Upper lobe of left lung (tissue), 4 donors: ENCODE measurements around the gene MYOF.

ENCODE experiments used
- POLR2A ChIP-seq, 4 donors: fragments of 450-650 bp; IDR thresholded peaks; one replicate each; pipeline ENCODE4 v1.5.1; 2016 to 2017; ENCODE audit warnings: antibody characterized with exemption in 4 of 4, mild to moderate bottlenecking in 2 of 4
- TF ChIP-seq, protein P1 (sequence below), 6 experiments: fragments of 450-650 bp in 4 of 6; fragments of 200-600 bp in 2 of 6; sonication (generic) in 2 of 6; IDR thresholded peaks; one replicate each; pipeline ENCODE4 v1.5.1; 2016 to 2019; ENCODE audit warnings: antibody characterized with exemption in 6 of 6

DNA sequence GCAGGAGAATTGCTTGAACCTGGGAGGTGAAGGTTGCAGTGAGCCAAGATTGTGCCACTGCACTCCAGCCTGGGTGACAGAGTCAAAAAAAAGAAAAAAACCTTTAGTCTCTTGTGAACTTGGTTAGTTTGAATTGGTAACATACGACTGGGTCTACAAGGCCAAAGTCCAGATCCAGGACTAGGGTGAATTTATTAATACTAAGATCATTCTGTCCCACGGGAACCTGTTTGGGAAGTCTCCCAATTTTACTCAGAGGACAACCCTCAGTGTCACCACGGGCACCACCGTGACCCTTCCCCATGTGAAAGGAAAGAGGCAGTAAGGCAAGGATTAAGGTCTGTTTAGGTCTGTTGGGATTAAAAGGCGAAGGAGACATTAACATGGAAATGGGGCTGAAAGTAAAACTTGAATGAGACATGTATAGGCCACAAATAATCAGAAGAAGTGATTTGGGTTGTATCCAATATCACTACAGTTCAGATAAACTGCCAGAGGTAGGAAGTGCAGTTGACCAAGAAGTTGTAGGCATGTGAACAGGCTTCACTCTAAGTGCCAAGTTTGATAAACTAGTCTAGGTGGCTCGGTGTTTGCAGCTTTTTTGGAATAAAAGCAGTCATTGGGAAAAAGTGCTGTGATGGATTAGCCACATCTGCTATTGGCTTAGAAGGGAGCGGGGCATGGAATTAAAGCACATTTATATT is 30.7 kb downstream of the MYOF start:
- TF ChIP-seq, protein P1, sequence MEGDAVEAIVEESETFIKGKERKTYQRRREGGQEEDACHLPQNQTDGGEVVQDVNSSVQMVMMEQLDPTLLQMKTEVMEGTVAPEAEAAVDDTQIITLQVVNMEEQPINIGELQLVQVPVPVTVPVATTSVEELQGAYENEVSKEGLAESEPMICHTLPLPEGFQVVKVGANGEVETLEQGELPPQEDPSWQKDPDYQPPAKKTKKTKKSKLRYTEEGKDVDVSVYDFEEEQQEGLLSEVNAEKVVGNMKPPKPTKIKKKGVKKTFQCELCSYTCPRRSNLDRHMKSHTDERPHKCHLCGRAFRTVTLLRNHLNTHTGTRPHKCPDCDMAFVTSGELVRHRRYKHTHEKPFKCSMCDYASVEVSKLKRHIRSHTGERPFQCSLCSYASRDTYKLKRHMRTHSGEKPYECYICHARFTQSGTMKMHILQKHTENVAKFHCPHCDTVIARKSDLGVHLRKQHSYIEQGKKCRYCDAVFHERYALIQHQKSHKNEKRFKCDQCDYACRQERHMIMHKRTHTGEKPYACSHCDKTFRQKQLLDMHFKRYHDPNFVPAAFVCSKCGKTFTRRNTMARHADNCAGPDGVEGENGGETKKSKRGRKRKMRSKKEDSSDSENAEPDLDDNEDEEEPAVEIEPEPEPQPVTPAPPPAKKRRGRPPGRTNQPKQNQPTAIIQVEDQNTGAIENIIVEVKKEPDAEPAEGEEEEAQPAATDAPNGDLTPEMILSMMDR (IDR thresholded peaks at IDR 0.05) = no peak
- no peak for TF ChIP-seq POLR2A (IDR thresholded peaks at IDR 0.05)
